GM06990 (cell line): ENCODE data around the gene COMMD1.

ENCODE experiments used
- DNase-seq: peaks from one replicate; pipeline ENCODE4 v3.0.0-alpha.2; 2011; ENCODE audit not compliant: insufficient read length; ENCODE audit errors: extremely low read depth
- H3K27me3 ChIP-seq: replicated peaks from 2 replicates; pipeline ENCODE4 v1.6.0; 2011; ENCODE audit warnings: low read length; ENCODE audit not compliant: control insufficient read depth, insufficient read depth
- H3K36me3 ChIP-seq: 2 replicates; pipeline ENCODE4 v1.5.1; 2011; ENCODE audit warnings: low read length; ENCODE audit not compliant: control insufficient read depth, insufficient read depth
- H3K4me3 ChIP-seq: replicated peaks from 2 replicates; pipeline ENCODE4 v1.5.1; 2011; ENCODE audit warnings: low read depth, mild to moderate bottlenecking, control low read depth, low read length
- CTCF ChIP-seq: IDR thresholded peaks from 2 replicates; pipeline ENCODE4 v1.5.1; 2011; ENCODE audit warnings: low read length, control low read depth, mild to moderate bottlenecking, inconsistent platforms; ENCODE audit not compliant: insufficient read depth, poor library complexity, severe bottlenecking

COMMD1 gene

GRCh38 chr2:62050456-62051045 lies 145.1 kb downstream of the COMMD1 start:
- DNase-seq: no peak
- Histone ChIP-seq H3K36me3 (no peaks in the 10 kb centered on the region), H3K27me3 (no peaks in the 10 kb centered on the region), H3K4me3 (no peak overlapping the region)
- no peak for TF ChIP-seq CTCF

- H3K4me3 ChIP-seq: no peak overlapping the region
- TF ChIP-seq CTCF: no peak
- no peaks in the 10 kb centered on the region for H3K27me3 ChIP-seq
- H3K36me3 ChIP-seq: no peaks in the 10 kb centered on the region
- DNase-seq: no peak
Measured at GRCh38 chr2:62054029-62054791, 148.7 kb downstream of the COMMD1 start.

- no peaks in the 10 kb centered on the region for H3K36me3 ChIP-seq
- DNase-seq: no peak
- no peaks in the 10 kb centered on the region for H3K27me3 ChIP-seq
- TF ChIP-seq CTCF: no peak
- H3K4me3 ChIP-seq: no peak overlapping the region
Measured at GRCh38 chr2:62054916-62055450, 149.5 kb downstream of the COMMD1 start.

- TF ChIP-seq CTCF: no peak
- Histone ChIP-seq H3K36me3 (no peaks in the 10 kb centered on the region), H3K4me3 (no peak overlapping the region), H3K27me3 (no peaks in the 10 kb centered on the region)
- DNase-seq: no peak
Measured at GRCh38 chr2:62055724-62056336, 150.4 kb downstream of the COMMD1 start.

- Histone ChIP-seq H3K36me3 (no peaks in the 10 kb centered on the region), H3K27me3 (no peaks in the 10 kb centered on the region), H3K4me3 (no peak overlapping the region)
- DNase-seq: no peak
- TF ChIP-seq CTCF: no peak
Measured at GRCh38 chr2:62056341-62056740, 150.9 kb downstream of the COMMD1 start.
